ENCODE results near the gene MARF1. TPM values are rescaled to one million over a fixed set of nuclear protein-coding genes. Genes with fewer than 3 reads are reported as not detected.
"Not testable (repeated sequence)": the region's sequence is repeated elsewhere in the genome, so short reads cannot be mapped to it uniquely, and the experiment has no call there.

The MARF1 gene
- total RNA-seq, 1 experiment from 2014 or later: 5.3 TPM

- Histone ChIP-seq H3K4me3 (ENCODE audit: insufficient read depth, low read depth, low read length) (no peak overlapping the region), H3K27me3 (ENCODE audit: control insufficient read depth, insufficient read depth, low read length) (no peaks in the 10 kb centered on the region), H3K36me3 (replicated peaks; ENCODE audit: control insufficient read depth, insufficient read depth, low read length) (peaks cover 1% of the 10 kb centered on the region)
- DNase-seq: no peak
Observed at GRCh38 chr16:15586716-15587115, 56.2 kb downstream of the MARF1 start.

GRCh38 chr16:15585956-15586355, 57.0 kb downstream of the MARF1 start:
- peaks cover 1% of the 10 kb centered on the region for H3K36me3 ChIP-seq (replicated peaks; ENCODE audit: control insufficient read depth, insufficient read depth, low read length)
- H3K4me3 ChIP-seq (ENCODE audit: insufficient read depth, low read depth, low read length): no peak overlapping the region
- no peaks in the 10 kb centered on the region for H3K27me3 ChIP-seq (ENCODE audit: control insufficient read depth, insufficient read depth, low read length)
- no peak for DNase-seq

- Histone ChIP-seq H3K4me3 (ENCODE audit: insufficient read depth, low read depth, low read length) (no peak overlapping the region), H3K36me3 (replicated peaks; ENCODE audit: control insufficient read depth, insufficient read depth, low read length) (peaks cover 1% of the 10 kb centered on the region), H3K27me3 (ENCODE audit: control insufficient read depth, insufficient read depth, low read length) (no peaks in the 10 kb centered on the region)
- DNase-seq: no peak
Observed at GRCh38 chr16:15583526-15583925, 59.4 kb downstream of the MARF1 start.

DNA sequence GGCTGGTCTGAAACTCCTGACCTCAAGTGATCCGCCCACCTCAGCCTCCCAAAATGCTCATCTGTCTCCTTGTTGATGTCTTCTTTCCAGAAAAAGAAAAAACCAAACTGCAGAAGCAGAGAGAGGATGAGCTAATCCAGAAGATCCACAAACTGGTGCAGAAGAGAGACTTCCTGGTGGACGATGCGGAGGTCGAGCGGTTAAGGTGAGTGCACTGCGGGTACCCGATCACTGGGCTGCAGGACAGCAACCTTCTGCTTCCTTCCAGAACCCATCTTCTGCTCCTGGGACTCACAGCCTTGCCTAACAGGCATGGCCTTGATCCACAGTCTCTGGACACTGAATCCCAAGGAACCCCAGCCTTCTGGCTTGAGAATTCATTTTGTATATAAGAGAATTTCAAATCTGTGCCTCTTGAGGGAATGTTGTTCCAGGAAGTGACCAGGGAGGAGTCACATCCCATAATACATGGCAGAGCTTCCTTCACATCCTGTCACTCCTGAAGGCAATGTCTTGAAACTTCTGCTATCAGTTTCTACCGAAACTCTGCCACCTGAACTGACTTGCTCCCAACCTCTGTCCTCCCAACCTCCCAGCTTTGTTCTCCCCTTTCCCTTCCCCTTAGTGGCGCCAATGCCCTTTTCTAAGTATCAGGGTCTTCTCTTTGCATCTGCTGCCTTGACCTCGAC, 61.7 kb downstream of the MARF1 start:
- DNase-seq: no peak
- Histone ChIP-seq H3K36me3 (replicated peaks; ENCODE audit: control insufficient read depth, insufficient read depth, low read length) (no peaks in the 10 kb centered on the region; the same call in 1 of the 2 replicates), H3K4me3 (ENCODE audit: insufficient read depth, low read depth, low read length) (no peak overlapping the region), H3K27me3 (ENCODE audit: control insufficient read depth, insufficient read depth, low read length) (no peaks in the 10 kb centered on the region)

- Histone ChIP-seq H3K27me3 (ENCODE audit: control insufficient read depth, insufficient read depth, low read length) (no peaks in the 10 kb centered on the region), H3K36me3 (replicated peaks; ENCODE audit: control insufficient read depth, insufficient read depth, low read length) (no peaks in the 10 kb centered on the region; the same call in 1 of the 2 replicates), H3K4me3 (ENCODE audit: insufficient read depth, low read depth, low read length) (no peak overlapping the region)
- DNase-seq: no peak
Observed at GRCh38 chr16:15578824-15579223, 64.1 kb downstream of the MARF1 start.

GRCh38 chr16:15576960-15577958, 65.7 kb downstream of the MARF1 start:
- Histone ChIP-seq H3K4me3 (ENCODE audit: insufficient read depth, low read depth, low read length) (no peak overlapping the region), H3K36me3 (replicated peaks; ENCODE audit: control insufficient read depth, insufficient read depth, low read length) (no peaks in the 10 kb centered on the region), H3K27me3 (ENCODE audit: control insufficient read depth, insufficient read depth, low read length) (no peaks in the 10 kb centered on the region)
- DNase-seq: no peak

- Histone ChIP-seq H3K4me3 (ENCODE audit: insufficient read depth, low read depth, low read length) (no peak overlapping the region), H3K27me3 (ENCODE audit: control insufficient read depth, insufficient read depth, low read length) (no peaks in the 10 kb centered on the region), H3K36me3 (replicated peaks; ENCODE audit: control insufficient read depth, insufficient read depth, low read length) (no peaks in the 10 kb centered on the region)
- DNase-seq: no peak
Observed at GRCh38 chr16:15575293-15576049, 67.5 kb downstream of the MARF1 start.

DNA sequence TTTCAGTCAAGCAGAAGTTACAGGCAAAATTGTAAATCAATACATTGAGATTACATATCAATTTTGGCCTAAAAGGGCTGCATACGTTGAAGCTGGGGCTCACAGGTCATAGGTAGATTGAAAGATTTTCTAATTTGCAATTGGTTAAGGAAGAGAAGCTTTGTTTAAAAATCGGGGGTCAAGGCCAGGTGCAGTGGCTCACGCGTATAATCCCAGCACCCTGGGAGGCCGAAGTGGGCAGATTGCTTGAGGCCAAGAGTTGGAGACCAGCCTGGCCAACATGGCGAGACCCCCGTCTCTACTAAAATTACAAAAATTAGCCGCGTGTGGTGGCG, 68.4 kb downstream of the MARF1 start:
- Histone ChIP-seq H3K27me3 (ENCODE audit: control insufficient read depth, insufficient read depth, low read length) (no peaks in the 10 kb centered on the region), H3K4me3 (ENCODE audit: insufficient read depth, low read depth, low read length) (no peak overlapping the region), H3K36me3 (replicated peaks; ENCODE audit: control insufficient read depth, insufficient read depth, low read length) (no peaks in the 10 kb centered on the region)
- no peak for DNase-seq

GRCh38 chr16:15573896-15574613, 68.9 kb downstream of the MARF1 start:
- DNase-seq; H3K27me3 ChIP-seq (ENCODE audit: control insufficient read depth, insufficient read depth, low read length); H3K4me3 ChIP-seq (ENCODE audit: insufficient read depth, low read depth, low read length); H3K36me3 ChIP-seq (replicated peaks; ENCODE audit: control insufficient read depth, insufficient read depth, low read length): not testable (repeated sequence)

- H3K27me3 ChIP-seq (ENCODE audit: control insufficient read depth, insufficient read depth, low read length): no peaks in the 10 kb centered on the region
- H3K4me3 ChIP-seq (ENCODE audit: insufficient read depth, low read depth, low read length): no peak overlapping the region
- no peaks in the 10 kb centered on the region for H3K36me3 ChIP-seq (replicated peaks; ENCODE audit: control insufficient read depth, insufficient read depth, low read length)
- no peak for DNase-seq
Observed at GRCh38 chr16:15573274-15573895, 69.6 kb downstream of the MARF1 start.

- Histone ChIP-seq H3K27me3 (ENCODE audit: control insufficient read depth, insufficient read depth, low read length) (no peaks in the 10 kb centered on the region), H3K36me3 (replicated peaks; ENCODE audit: control insufficient read depth, insufficient read depth, low read length) (no peaks in the 10 kb centered on the region), H3K4me3 (ENCODE audit: insufficient read depth, low read depth, low read length) (no peak overlapping the region)
- no peak for DNase-seq
Observed at GRCh38 chr16:15572329-15573001, 70.5 kb downstream of the MARF1 start.

GRCh38 chr16:15571557-15571956, 71.4 kb downstream of the MARF1 start:
- Histone ChIP-seq H3K4me3 (ENCODE audit: insufficient read depth, low read depth, low read length) (no peak overlapping the region), H3K27me3 (ENCODE audit: control insufficient read depth, insufficient read depth, low read length) (no peaks in the 10 kb centered on the region), H3K36me3 (replicated peaks; ENCODE audit: control insufficient read depth, insufficient read depth, low read length) (no peaks in the 10 kb centered on the region)
- no peak for DNase-seq

GRCh38 chr16:15570666-15571065, 72.3 kb downstream of the MARF1 start:
- H3K36me3 ChIP-seq (replicated peaks; ENCODE audit: control insufficient read depth, insufficient read depth, low read length); H3K27me3 ChIP-seq (ENCODE audit: control insufficient read depth, insufficient read depth, low read length); H3K4me3 ChIP-seq (ENCODE audit: insufficient read depth, low read depth, low read length); DNase-seq: not testable (repeated sequence)

All from H7 (cell line).